ENCODE results near the gene RSPH3. TPM values are rescaled to one million over a fixed set of nuclear protein-coding genes. Genes with fewer than 3 reads are reported as not detected.
"Not testable (repeated sequence)": the region's sequence is repeated elsewhere in the genome, so short reads cannot be mapped to it uniquely, and the experiment has no call there.

RSPH3 gene
- total RNA-seq, 1 experiment from 2014 or later = 16.6 TPM

- H2AFZ ChIP-seq = no peak overlapping the region
- ChIA-PET POLR2A (ENCODE audit: unreplicated experiment) (no interaction called here), CTCF (no interaction called here)
- H3K9me2 ChIP-seq (ENCODE audit: insufficient read depth) = 0 out of 2 replicates have a peak, but pooled peaks cover 4% of the 10 kb centered on the region
- peaks cover 15% of the 10 kb centered on the region for H3K9me3 ChIP-seq (ENCODE audit: insufficient read depth, low read depth)
- no peaks in the 10 kb centered on the region for H4K20me1 ChIP-seq (ENCODE audit: insufficient read depth)
- H3K79me2 ChIP-seq (ENCODE audit: low read depth) = peaks cover 57% of the 10 kb centered on the region
- no peak overlapping the region for H3K4me3 ChIP-seq
- TF ChIP-seq, protein P1, sequence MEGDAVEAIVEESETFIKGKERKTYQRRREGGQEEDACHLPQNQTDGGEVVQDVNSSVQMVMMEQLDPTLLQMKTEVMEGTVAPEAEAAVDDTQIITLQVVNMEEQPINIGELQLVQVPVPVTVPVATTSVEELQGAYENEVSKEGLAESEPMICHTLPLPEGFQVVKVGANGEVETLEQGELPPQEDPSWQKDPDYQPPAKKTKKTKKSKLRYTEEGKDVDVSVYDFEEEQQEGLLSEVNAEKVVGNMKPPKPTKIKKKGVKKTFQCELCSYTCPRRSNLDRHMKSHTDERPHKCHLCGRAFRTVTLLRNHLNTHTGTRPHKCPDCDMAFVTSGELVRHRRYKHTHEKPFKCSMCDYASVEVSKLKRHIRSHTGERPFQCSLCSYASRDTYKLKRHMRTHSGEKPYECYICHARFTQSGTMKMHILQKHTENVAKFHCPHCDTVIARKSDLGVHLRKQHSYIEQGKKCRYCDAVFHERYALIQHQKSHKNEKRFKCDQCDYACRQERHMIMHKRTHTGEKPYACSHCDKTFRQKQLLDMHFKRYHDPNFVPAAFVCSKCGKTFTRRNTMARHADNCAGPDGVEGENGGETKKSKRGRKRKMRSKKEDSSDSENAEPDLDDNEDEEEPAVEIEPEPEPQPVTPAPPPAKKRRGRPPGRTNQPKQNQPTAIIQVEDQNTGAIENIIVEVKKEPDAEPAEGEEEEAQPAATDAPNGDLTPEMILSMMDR (conservative IDR thresholded peaks at IDR 0.05) = no peak
- no peak for TF ChIP-seq EZH2 (IDR thresholded peaks at IDR 0.05; ENCODE audit: low read depth)
- BruUV-seq (replicated peaks) = no TSS peak
- H3K4me1 ChIP-seq (replicated peaks; ENCODE audit: insufficient read depth) = peaks cover 47% of the 10 kb centered on the region
- no peak for DNase-seq
- no peak overlapping the region for H3K27ac ChIP-seq
- intact Hi-C loops (cut with micrococcal nuclease; ENCODE audit: unreplicated experiment) = no loop called here
- H3F3A ChIP-seq (ENCODE audit: insufficient read depth, low read depth) = peaks cover 16% of the 10 kb centered on the region
- no peaks in the 10 kb centered on the region for H3K27me3 ChIP-seq (ENCODE audit: insufficient read depth, low read depth)
- peaks cover 33% of the 10 kb centered on the region for H3K36me3 ChIP-seq (ENCODE audit: low read depth)
- H3K4me2 ChIP-seq = 0 out of 2 replicates have a peak overlapping the region, but pooled peaks have one; percentile 15
Measured at GRCh38 chr6:158996856-158997255, 3.1 kb downstream of the RSPH3 start.

GRCh38 chr6:158993639-158994038 lies 6.4 kb downstream of the RSPH3 start:
- Histone ChIP-seq H3K9me2 (ENCODE audit: insufficient read depth) (0 out of 2 replicates have a peak, but pooled peaks cover 4% of the 10 kb centered on the region), H3K4me2 (no peak overlapping the region), H3K36me3 (ENCODE audit: low read depth) (peaks cover 33% of the 10 kb centered on the region), H2AFZ (no peak overlapping the region), H3K4me3 (no peak overlapping the region), H4K20me1 (ENCODE audit: insufficient read depth) (no peaks in the 10 kb centered on the region), H3K27me3 (ENCODE audit: insufficient read depth, low read depth) (no peaks in the 10 kb centered on the region), H3K9me3 (ENCODE audit: insufficient read depth, low read depth) (peaks cover 30% of the 10 kb centered on the region), H3K79me2 (ENCODE audit: low read depth) (peaks cover 35% of the 10 kb centered on the region), H3K27ac (no peak overlapping the region), H3K4me1 (replicated peaks; ENCODE audit: insufficient read depth) (peaks cover 31% of the 10 kb centered on the region), H3F3A (ENCODE audit: insufficient read depth, low read depth) (peaks cover 5% of the 10 kb centered on the region; the same call in 1 of the 2 replicates)
- intact Hi-C loops (cut with micrococcal nuclease; ENCODE audit: unreplicated experiment) = no loop called here
- ChIA-PET POLR2A (ENCODE audit: unreplicated experiment) (no interaction called here), CTCF (no interaction called here)
- BruUV-seq (replicated peaks) = no TSS peak
- no peak for DNase-seq
- no peak for TF ChIP-seq EZH2 (IDR thresholded peaks at IDR 0.05; ENCODE audit: low read depth)
- TF ChIP-seq, protein P1 (conservative IDR thresholded peaks at IDR 0.05) = no peak

- peaks cover 13% of the 10 kb centered on the region for H3K79me2 ChIP-seq (ENCODE audit: low read depth)
- intact Hi-C loops (cut with micrococcal nuclease; ENCODE audit: unreplicated experiment) = no loop called here
- H3K9me2 ChIP-seq (ENCODE audit: insufficient read depth) = no peaks in the 10 kb centered on the region
- H3K4me3 ChIP-seq = no peak overlapping the region
- TF ChIP-seq, protein P1 (conservative IDR thresholded peaks at IDR 0.05) = no peak
- TF ChIP-seq EZH2 (IDR thresholded peaks at IDR 0.05; ENCODE audit: low read depth) = no peak
- H3K4me2 ChIP-seq = no peak overlapping the region
- ChIA-PET CTCF (no interaction called here), POLR2A (ENCODE audit: unreplicated experiment) (interaction anchor here (0.5 kb wide), 1 partner anchor 292 kb away, joined by 4 read pairs; no protein-coding TSS in a partner anchor)
- no TSS peak for BruUV-seq (replicated peaks)
- H4K20me1 ChIP-seq (ENCODE audit: insufficient read depth) = no peaks in the 10 kb centered on the region
- peaks cover 5% of the 10 kb centered on the region; the same call in 1 of the 2 replicates for H3F3A ChIP-seq (ENCODE audit: insufficient read depth, low read depth)
- no peak for DNase-seq
- peaks cover 17% of the 10 kb centered on the region for H3K4me1 ChIP-seq (replicated peaks; ENCODE audit: insufficient read depth)
- H3K9me3 ChIP-seq (ENCODE audit: insufficient read depth, low read depth) = peaks cover 26% of the 10 kb centered on the region
- peaks cover 19% of the 10 kb centered on the region for H3K36me3 ChIP-seq (ENCODE audit: low read depth)
- no peak overlapping the region for H3K27ac ChIP-seq
- H3K27me3 ChIP-seq (ENCODE audit: insufficient read depth, low read depth) = no peaks in the 10 kb centered on the region
- no peak overlapping the region for H2AFZ ChIP-seq
Measured at GRCh38 chr6:158991017-158991723, 8.8 kb downstream of the RSPH3 start.

GRCh38 chr6:158989711-158990110 lies 10.3 kb downstream of the RSPH3 start:
- H3K4me2 ChIP-seq; BruUV-seq (replicated peaks); H3K9me2 ChIP-seq (ENCODE audit: insufficient read depth); H3K27ac ChIP-seq; H3K4me3 ChIP-seq; intact Hi-C loops (cut with micrococcal nuclease; ENCODE audit: unreplicated experiment); H2AFZ ChIP-seq; H3F3A ChIP-seq (ENCODE audit: insufficient read depth, low read depth); CTCF ChIA-PET; H3K4me1 ChIP-seq (replicated peaks; ENCODE audit: insufficient read depth); H4K20me1 ChIP-seq (ENCODE audit: insufficient read depth); H3K27me3 ChIP-seq (ENCODE audit: insufficient read depth, low read depth); H3K79me2 ChIP-seq (ENCODE audit: low read depth); POLR2A ChIA-PET (ENCODE audit: unreplicated experiment); DNase-seq: not testable (repeated sequence)
- Histone ChIP-seq H3K9me3 (ENCODE audit: insufficient read depth, low read depth) (peaks cover 19% of the 10 kb centered on the region; the same call in 1 of the 2 replicates), H3K36me3 (ENCODE audit: low read depth) (peaks cover 10% of the 10 kb centered on the region)

Data from PC-9 (cell line).